OCI-LY1 (cell line): ENCODE measurements around the gene THEM4.

Experiments
- CTCF ChIP-seq: fragments of 200-600 bp; sonication (generic), shearing (Covaris generic); IDR thresholded peaks from 2 replicates; pipeline ENCODE4 v1.5.1; 2017; ENCODE audit warnings: mild to moderate bottlenecking, antibody characterized with exemption, low read length, moderate library complexity, mixed read lengths
- EZH2 ChIP-seq: fragments of 200-600 bp; sonication (generic), shearing (Covaris generic); IDR thresholded peaks from 2 replicates; pipeline ENCODE4 v1.8.0; 2017; ENCODE audit warnings: borderline replicate concordance, mixed run types, mild to moderate bottlenecking, antibody characterized with exemption, low read length, moderate library complexity, mixed read lengths

GRCh38 chr1:151935894-151936602 is 26.7 kb upstream of the THEM4 start:
- TF ChIP-seq CTCF (no peak), EZH2 (no peak)
